GM20000 (cell line): ENCODE results near the gene HNRNPUL1.
"Not testable (repeated sequence)": the region's sequence is repeated elsewhere in the genome, so short reads cannot be mapped to it uniquely, and the experiment has no call there.

Experiments used
- DNase-seq: peaks from one replicate; pipeline ENCODE4 v3.0.0; 2012; ENCODE audit warnings: low spot score
- TF ChIP-seq, protein P1 (sequence below): IDR thresholded peaks from 2 replicates; pipeline ENCODE4 v1.5.1; 2012; ENCODE audit warnings: mild to moderate bottlenecking, control low read depth; ENCODE audit errors: extremely low read depth, missing control alignments

The HNRNPUL1 gene

DNA sequence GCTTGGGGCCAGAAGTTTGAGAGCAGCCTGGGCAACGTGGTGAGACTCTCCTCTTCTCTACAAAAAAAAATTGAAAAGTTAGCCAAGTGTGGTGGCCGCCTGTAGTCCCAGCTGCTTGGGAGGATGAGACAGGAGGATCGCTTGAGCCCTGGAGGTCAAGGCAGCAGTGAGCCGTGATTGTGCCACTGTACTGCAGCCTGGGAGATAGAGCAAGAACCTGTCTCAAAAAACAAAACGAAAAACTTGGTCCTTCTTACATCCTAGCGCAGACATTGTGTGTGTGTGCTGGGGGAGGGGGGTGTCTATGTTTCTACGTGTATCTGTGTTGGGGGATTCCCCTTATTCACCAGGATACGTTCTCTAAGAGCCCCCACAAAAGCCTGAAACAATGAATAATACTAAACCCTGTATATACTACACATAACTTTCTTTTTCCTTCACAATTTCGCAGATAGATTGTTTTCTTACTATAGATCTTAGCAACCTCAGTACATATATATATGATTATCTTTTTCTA lies 37.2 kb upstream of the HNRNPUL1 start:
- DNase-seq, result no peak
- TF ChIP-seq, protein P1, sequence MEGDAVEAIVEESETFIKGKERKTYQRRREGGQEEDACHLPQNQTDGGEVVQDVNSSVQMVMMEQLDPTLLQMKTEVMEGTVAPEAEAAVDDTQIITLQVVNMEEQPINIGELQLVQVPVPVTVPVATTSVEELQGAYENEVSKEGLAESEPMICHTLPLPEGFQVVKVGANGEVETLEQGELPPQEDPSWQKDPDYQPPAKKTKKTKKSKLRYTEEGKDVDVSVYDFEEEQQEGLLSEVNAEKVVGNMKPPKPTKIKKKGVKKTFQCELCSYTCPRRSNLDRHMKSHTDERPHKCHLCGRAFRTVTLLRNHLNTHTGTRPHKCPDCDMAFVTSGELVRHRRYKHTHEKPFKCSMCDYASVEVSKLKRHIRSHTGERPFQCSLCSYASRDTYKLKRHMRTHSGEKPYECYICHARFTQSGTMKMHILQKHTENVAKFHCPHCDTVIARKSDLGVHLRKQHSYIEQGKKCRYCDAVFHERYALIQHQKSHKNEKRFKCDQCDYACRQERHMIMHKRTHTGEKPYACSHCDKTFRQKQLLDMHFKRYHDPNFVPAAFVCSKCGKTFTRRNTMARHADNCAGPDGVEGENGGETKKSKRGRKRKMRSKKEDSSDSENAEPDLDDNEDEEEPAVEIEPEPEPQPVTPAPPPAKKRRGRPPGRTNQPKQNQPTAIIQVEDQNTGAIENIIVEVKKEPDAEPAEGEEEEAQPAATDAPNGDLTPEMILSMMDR, result no peak

DNA sequence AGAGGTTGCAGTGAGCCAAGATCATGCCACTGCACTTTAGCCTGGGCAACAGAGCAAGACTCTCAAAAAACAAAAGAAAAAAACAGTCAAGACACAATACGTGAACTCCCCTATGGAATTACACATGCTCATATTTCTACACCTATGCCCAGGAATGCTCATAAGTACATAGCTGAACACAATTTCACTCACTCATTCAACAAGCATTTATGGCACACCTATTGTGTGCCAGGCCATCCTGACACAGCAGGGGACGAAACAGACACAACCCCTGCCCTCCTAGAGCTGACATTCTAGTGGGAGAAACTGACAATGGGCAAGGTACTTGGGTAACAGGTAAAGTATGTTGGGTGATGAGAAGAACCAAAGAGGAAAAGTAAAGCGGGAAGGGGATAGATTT lies 35.7 kb upstream of the HNRNPUL1 start:
- TF ChIP-seq, protein P1, result no peak
- DNase-seq, result no peak

DNA sequence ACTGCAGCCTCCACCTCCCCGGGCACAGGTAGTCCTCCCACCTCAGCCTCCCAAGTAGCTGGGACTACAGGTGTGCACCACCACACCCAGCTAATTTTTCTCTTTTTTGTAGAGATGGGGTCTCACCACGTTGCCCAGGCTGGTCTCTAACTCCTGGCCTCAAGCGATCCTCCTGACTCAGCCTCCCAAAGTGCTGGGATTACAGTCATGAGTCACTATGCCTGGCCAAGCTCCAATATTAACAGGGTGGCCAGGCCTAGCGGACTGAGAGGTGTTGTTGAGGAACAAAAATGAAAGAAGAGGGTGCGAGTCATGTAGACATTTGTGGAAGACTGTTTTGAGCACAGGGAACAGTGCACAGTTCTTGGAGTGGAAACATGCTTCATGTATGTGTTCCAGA lies 34.8 kb upstream of the HNRNPUL1 start:
- not testable (repeated sequence) for DNase-seq

DNA sequence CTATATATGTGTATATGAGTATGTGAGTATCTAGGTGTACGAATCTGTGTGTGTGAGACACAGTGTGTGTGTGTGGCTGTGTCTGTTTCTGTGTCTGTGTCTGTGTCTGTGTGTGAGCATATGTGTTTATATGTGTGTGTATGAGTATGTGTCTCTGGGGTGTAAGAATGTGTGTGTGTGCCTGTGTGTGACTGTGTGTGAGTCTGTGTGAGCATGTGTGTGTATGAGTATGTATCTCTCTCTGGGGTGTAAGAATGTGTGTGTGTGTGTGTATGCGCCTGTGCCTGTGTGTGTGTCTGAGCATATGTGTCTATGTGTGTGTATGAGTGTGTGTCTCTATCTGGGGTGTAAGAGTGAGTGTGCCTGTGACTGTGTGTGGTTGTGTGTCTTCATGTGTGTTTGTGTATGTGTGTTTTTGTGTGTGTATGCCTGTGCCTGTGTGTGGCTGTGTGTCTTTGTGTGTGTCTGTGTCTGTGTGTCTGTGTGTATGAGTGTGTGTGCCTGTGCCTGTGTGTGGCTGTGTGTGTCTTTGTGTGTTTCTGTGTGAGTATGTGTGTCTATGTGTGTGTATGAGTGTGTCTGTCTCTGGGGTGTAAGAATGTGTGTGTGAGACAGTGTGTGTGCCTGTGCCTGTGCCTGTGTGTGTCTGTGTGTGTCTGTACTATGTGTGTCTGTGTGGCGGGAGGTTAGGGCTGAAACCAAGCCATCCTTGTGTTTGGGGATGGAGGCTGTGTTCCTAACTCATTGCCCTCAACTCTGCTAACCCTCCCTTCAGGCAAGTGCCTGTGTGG lies 33.9 kb upstream of the HNRNPUL1 start:
- TF ChIP-seq, protein P1, result no peak
- no peak for DNase-seq

DNA sequence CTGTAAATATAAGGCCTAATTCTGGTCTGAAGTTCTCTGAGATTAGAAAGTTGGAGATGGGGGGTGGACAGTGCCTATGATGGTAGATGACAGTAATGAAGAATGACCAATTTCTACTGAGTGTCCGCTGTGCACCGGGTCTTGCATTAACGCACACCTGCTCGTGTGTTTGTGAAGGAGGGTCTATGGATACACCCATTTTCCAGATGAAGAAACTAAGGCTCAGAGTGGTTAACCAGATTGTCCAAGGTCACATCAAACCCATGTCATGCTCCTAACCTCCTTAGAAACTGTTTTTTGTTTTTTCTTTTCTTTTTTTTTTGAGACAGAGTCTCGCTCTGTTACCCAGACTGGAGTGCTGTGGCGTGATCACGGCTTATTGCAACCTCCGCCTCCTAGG lies 31.5 kb upstream of the HNRNPUL1 start:
- no peak for DNase-seq
- TF ChIP-seq, protein P1, result no peak

DNA sequence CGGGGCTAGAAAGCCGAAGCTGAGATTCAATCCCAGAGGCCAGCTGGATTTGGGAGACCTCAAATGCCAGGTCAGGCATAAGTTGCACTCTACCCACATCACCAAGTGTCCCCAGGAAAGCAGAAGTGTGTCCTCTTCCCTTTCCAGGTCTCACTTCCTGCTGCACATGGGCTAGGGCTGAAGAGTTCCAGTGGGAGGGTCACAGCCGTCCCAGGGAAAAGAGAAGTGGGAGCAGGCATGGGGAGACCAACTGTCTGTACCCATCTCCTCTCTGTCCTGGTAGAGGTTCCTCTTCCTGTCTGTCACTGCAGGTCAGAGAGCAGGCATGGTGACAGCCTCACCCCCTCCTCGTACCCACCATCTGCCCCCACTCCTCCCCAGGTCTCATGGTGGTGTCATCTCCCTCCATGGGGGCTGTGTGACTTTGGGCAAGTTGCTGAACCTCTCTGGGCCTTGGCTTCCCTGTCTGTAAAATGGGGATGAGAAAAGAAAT lies 30.4 kb upstream of the HNRNPUL1 start:
- TF ChIP-seq, protein P1, result no peak
- no peak for DNase-seq

DNA sequence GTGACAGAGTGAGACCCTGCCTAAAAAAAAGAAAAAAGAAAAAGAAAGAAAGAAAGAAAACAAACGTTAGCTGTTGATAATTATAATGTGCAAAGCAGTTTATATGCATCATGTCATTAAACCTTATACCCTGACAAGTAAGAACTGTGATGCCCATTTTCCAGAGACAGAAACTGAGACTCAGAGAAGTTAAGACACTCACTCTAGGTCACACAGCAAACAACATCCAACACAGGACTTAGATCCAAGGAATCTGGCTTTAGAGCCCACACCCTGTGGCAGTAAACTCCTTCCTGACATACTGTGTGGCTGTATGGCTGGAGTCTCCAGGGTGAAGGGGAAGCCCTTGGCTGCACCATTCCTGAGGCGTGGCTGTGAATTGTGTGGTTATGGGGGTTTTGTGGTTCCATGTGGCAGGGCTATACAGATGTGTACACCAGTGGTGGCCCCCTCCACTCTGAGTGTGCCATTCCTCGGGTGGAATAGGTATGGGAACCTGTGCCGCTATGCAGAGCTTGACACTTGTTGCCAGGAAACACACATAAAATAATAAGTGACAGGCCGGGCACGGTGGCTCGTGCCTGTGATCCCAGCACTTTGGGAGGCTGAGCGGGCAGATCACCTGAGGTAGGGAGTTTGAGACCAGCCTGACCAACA lies 29.5 kb upstream of the HNRNPUL1 start:
- TF ChIP-seq, protein P1, result no peak
- DNase-seq, result no peak
